ENCODE data around the gene RBMS1. TPM values are rescaled to one million over a fixed set of nuclear protein-coding genes. Genes with fewer than 3 reads are reported as not detected.

The RBMS1 gene
- total RNA-seq, 6 experiments from 2014 or later, result 8.5 to 21.4 (median 14.3) TPM

DNA sequence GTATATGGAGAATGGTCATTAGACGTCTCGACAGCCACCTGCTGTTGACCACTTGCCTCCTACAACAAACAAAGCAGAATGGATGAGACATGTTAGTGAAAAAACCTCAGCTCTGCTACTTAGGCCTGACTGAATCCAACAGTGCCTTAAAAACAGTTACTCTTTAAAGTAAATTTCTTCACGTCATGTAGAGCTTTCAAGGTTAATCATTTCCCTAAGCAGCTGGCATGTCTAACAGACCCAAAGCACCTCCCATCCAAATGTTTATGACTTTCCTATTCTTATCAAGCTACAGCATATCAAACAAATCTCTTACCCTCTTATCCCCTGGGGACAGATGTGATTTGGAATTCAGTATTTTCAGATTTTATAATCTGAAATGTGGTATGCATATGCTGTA, 218.0 kb downstream of the RBMS1 start:
- 55% methylated on average over 3 of the region's 3 CpGs for WGBS (ENCODE audit: insufficient coverage, low coverage, low lambda C conversion rate, missing lambda C conversion rate)
- TF ChIP-seq POLR2A (IDR thresholded peaks at IDR 0.05), result no peak
- TF ChIP-seq CTCF (IDR thresholded peaks at IDR 0.05), result no peak
- Histone ChIP-seq H3K27ac (peak overlapping the region in 1 of 3 donors; percentile 20), H3K4me3 (no peak overlapping the region), H3K9me3 (no peaks in the 10 kb centered on the region), H3K4me1 (peaks cover 0 to 20% (median 0%) of the 10 kb centered on the region in 4 donors), H3K36me3 (peaks cover 0 to 20% (median 0%) of the 10 kb centered on the region in 4 donors), H3K27me3 (no peaks in the 10 kb centered on the region)
- intact Hi-C loops (cut with DNase I), result no loop called here
- DNase-seq, result no peak
- ATAC-seq, result peak; percentile 71 to 80 (median 78)

DNA sequence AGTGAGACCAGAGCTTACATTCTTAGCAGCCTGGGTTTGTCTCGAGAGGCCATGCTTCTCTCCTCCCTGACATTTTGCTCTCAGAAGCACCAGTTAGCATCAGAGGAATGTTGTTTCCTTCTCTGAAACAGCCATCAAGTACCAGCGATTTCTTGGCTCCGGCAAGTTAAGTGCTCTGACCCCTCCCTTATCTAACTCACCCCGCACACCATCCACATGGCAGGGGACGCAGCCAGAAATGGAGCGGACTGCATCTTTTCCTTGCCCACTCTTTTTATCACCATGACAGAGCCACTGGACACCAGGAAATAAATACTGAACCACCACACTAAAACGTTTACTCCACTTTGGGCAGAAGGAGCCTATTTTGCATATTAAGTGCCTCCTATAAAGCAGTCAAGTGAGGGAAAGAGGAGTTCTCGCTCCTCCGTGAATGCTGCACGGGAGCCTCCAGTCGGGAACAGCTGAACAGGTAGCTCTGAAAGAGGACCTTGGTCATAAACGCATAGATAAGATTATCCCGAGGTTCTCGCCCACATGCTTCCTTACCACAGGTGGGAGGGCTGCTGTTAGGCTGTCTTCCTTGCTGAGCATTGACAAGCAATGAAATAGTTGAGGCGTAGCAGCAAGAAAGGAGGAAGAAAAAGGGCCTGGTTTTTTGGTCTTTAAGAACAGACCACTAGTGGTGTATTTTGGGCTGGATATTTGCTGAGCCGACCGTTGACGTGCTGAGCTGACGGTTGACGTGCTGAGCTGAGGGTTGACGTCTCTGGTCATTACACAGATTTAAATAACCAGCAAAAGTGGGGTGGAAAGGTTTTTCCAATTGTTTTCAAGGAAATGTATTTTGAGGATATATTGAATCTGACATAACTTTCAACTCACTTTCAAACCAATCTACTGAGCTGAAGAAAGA, 222.2 kb downstream of the RBMS1 start:
- no peak for ATAC-seq
- peaks cover 0 to 28% (median 0%) of the 10 kb centered on the region in 4 donors for H3K4me1 ChIP-seq
- no peaks in the 10 kb centered on the region for H3K27me3 ChIP-seq
- no peak for DNase-seq
- TF ChIP-seq CTCF (IDR thresholded peaks at IDR 0.05), result no peak
- TF ChIP-seq POLR2A (IDR thresholded peaks at IDR 0.05), result no peak
- peak overlapping the region; percentile 60 to 94 (median 87) for H3K27ac ChIP-seq
- 87% methylated on average over 20 of the region's 21 CpGs for WGBS (ENCODE audit: insufficient coverage, low coverage, low lambda C conversion rate, missing lambda C conversion rate)
- peaks cover 0 to under 1% (median 0%) of the 10 kb centered on the region in 4 donors for H3K36me3 ChIP-seq
- H3K4me3 ChIP-seq, result no peak overlapping the region
- intact Hi-C loops (cut with DNase I), result no loop called here
- H3K9me3 ChIP-seq, result no peaks in the 10 kb centered on the region

DNA sequence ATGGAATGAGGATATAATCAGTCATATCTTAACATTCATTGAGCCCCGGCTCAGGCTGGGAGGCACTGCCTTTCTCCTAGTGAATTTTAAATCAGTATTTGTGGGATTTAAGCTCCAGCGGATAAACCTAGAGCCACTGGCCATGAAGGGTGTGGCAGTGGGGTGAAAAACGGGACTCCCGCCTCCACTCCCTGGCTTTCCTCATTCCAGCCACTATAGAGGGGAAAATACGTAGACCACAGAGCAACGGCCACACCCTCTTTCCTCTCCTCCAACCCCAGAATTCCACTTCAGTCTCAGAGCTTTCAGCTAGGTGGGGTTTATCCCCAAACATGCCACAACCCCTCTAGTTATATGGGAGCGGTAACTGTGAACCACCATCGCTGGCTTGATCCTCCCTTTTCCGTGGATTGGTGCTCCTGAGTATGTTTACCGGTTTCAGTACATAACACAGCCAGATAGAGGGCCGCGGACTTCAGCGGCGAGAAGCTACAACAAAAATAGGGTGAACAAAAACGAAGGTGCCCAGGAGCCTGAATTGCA, 223.0 kb downstream of the RBMS1 start:
- peaks cover 0 to 24% (median 0%) of the 10 kb centered on the region in 4 donors for H3K4me1 ChIP-seq
- DNase-seq (no peak), ATAC-seq (no peak)
- H3K9me3 ChIP-seq, result no peaks in the 10 kb centered on the region
- H3K4me3 ChIP-seq, result peak overlapping the region; percentile 41 to 71 (median 52)
- peak overlapping the region; percentile 60 to 94 (median 87) for H3K27ac ChIP-seq
- no peaks in the 10 kb centered on the region for H3K27me3 ChIP-seq
- H3K36me3 ChIP-seq, result no peaks in the 10 kb centered on the region
- TF ChIP-seq POLR2A (IDR thresholded peaks at IDR 0.05) (no peak), CTCF (IDR thresholded peaks at IDR 0.05) (no peak)
- intact Hi-C loops (cut with DNase I), result no loop called here
- 69% methylated on average over 10 of the region's 15 CpGs for WGBS (ENCODE audit: insufficient coverage, low coverage, low lambda C conversion rate, missing lambda C conversion rate)

GRCh38 chr2:160269803-160270570, 223.6 kb downstream of the RBMS1 start:
- ATAC-seq (peak; percentile 82 to 89 (median 87)), DNase-seq (peak; percentile 76 to 83 (median 83))
- Histone ChIP-seq H3K27ac (peak overlapping the region; percentile 60 to 94 (median 87)), H3K4me3 (peak overlapping the region; percentile 41 to 71 (median 52)), H3K27me3 (no peaks in the 10 kb centered on the region), H3K4me1 (peaks cover 0 to 18% (median 0%) of the 10 kb centered on the region in 4 donors), H3K9me3 (no peaks in the 10 kb centered on the region), H3K36me3 (no peaks in the 10 kb centered on the region)
- peak; percentile 46 to 65 (median 51) for TF ChIP-seq CTCF (IDR thresholded peaks at IDR 0.05)
- peak; percentile 54 for TF ChIP-seq POLR2A (IDR thresholded peaks at IDR 0.05)
- 0% methylated on average over 17 of the region's 53 CpGs for WGBS (ENCODE audit: insufficient coverage, low coverage, low lambda C conversion rate, missing lambda C conversion rate)
- intact Hi-C loops (cut with DNase I), result no loop called here

All from right lobe of liver (tissue), 6 donors.